NT2/D1 (cell line): ENCODE results near the gene TBC1D21.

Source experiments
- DNase-seq: peaks from one replicate; pipeline ENCODE4 v3.0.0-alpha.2; 2011; ENCODE audit warnings: low read depth, low spot score
- H3K27me3 ChIP-seq: 2 replicates; pipeline ENCODE4 v1.6.0; 2011; ENCODE audit warnings: mild to moderate bottlenecking; ENCODE audit not compliant: insufficient read length, insufficient read depth
- H3K36me3 ChIP-seq: 2 replicates; pipeline ENCODE4 v1.6.1; 2011; ENCODE audit warnings: mild to moderate bottlenecking, low read length, mixed read lengths; ENCODE audit not compliant: insufficient read depth, insufficient read length
- H3K4me1 ChIP-seq: 2 replicates; pipeline ENCODE4 v1.5.1; 2011; ENCODE audit not compliant: insufficient read depth, insufficient read length
- H3K4me3 ChIP-seq: 2 replicates; pipeline ENCODE4 v1.5.1; 2011; ENCODE audit warnings: low read depth; ENCODE audit not compliant: insufficient read length
- H3K9ac ChIP-seq: 2 replicates; pipeline ENCODE4 v1.6.0; 2011; ENCODE audit warnings: low read depth; ENCODE audit not compliant: insufficient read length
- H3K9me3 ChIP-seq: 2 replicates; pipeline ENCODE4 v1.5.1; 2011; ENCODE audit warnings: mild to moderate bottlenecking, low read length; ENCODE audit not compliant: insufficient read depth
- SUZ12 ChIP-seq: IDR thresholded peaks from 2 replicates; pipeline ENCODE4 v1.6.1; 2011; ENCODE audit not compliant: insufficient read length, insufficient read depth; ENCODE audit errors: extremely low read depth
- YY1 ChIP-seq: IDR thresholded peaks from 2 replicates; pipeline ENCODE4 v1.6.1; 2011; ENCODE audit not compliant: insufficient read length, insufficient read depth
- ZNF274 ChIP-seq: IDR thresholded peaks from 2 replicates; pipeline ENCODE4 v1.6.1; 2011; ENCODE audit warnings: mild to moderate bottlenecking, low read depth, low read length

Gene TBC1D21

GRCh38 chr15:73873456-73873855, at the start of gene TBC1D21:
Gene TBC1D21 (plus strand): TSS chr15:73873564. CDS start chr15:73873710, 146 bp downstream.
- H3K36me3 ChIP-seq, result no peaks in the 10 kb centered on the region
- H3K27me3 ChIP-seq, result no peaks in the 10 kb centered on the region
- H3K4me1 ChIP-seq, result no peaks in the 10 kb centered on the region
- TF ChIP-seq YY1, result no peak
- TF ChIP-seq SUZ12, result no peak
- TF ChIP-seq ZNF274, result no peak
- no peak within 1 kb of the TSS for H3K4me3 ChIP-seq
- no peak for DNase-seq
- H3K9me3 ChIP-seq, result no peaks in the 10 kb centered on the region
- no peak within 1 kb of the TSS for H3K9ac ChIP-seq

- H3K4me1 ChIP-seq, result no peaks in the 10 kb centered on the region
- peaks cover 2% of the 10 kb centered on the region for H3K27me3 ChIP-seq
- TF ChIP-seq ZNF274 (no peak), SUZ12 (no peak), YY1 (no peak)
These were observed 46.6 kb upstream of the TBC1D21 start for GRCh38 chr15:73826711-73827251.

GRCh38 chr15:73829523-73829922, 43.8 kb upstream of the TBC1D21 start:
- no peaks in the 10 kb centered on the region for H3K9me3 ChIP-seq
- no peaks in the 10 kb centered on the region for H3K4me1 ChIP-seq
- TF ChIP-seq ZNF274 (no peak), SUZ12 (no peak), YY1 (no peak)
- H3K36me3 ChIP-seq, result no peaks in the 10 kb centered on the region
- H3K9ac ChIP-seq, result no peak overlapping the region
- peaks cover 2% of the 10 kb centered on the region for H3K27me3 ChIP-seq
- H3K4me3 ChIP-seq, result no peak overlapping the region
- no peak for DNase-seq

More at GRCh38 chr15:73826711-73827251, 46.6 kb upstream of the TBC1D21 start:
- no peak for DNase-seq
- no peak overlapping the region for H3K9ac ChIP-seq
- no peaks in the 10 kb centered on the region for H3K9me3 ChIP-seq
- no peaks in the 10 kb centered on the region for H3K36me3 ChIP-seq
- H3K4me3 ChIP-seq, result no peak overlapping the region

GRCh38 chr15:73832657-73833056, 40.7 kb upstream of the TBC1D21 start:
- no peaks in the 10 kb centered on the region for H3K36me3 ChIP-seq
- peaks cover 2% of the 10 kb centered on the region for H3K27me3 ChIP-seq
- no peak overlapping the region for H3K4me3 ChIP-seq
- no peak for DNase-seq
- no peaks in the 10 kb centered on the region for H3K9me3 ChIP-seq
- H3K4me1 ChIP-seq, result no peaks in the 10 kb centered on the region
- no peak for TF ChIP-seq SUZ12
- no peak for TF ChIP-seq ZNF274
- no peak overlapping the region for H3K9ac ChIP-seq

GRCh38 chr15:73836845-73837244, 36.5 kb upstream of the TBC1D21 start:
- no peak overlapping the region for H3K9ac ChIP-seq

GRCh38 chr15:73838831-73839426, 34.4 kb upstream of the TBC1D21 start:
- Histone ChIP-seq H3K9me3 (no peaks in the 10 kb centered on the region; the same call in 1 of the 2 replicates), H3K9ac (no peak overlapping the region), H3K27me3 (peaks cover 2% of the 10 kb centered on the region), H3K4me1 (no peaks in the 10 kb centered on the region), H3K36me3 (no peaks in the 10 kb centered on the region), H3K4me3 (no peak overlapping the region)
- no peak for DNase-seq
- TF ChIP-seq SUZ12 (no peak), YY1 (no peak), ZNF274 (no peak)

More at GRCh38 chr15:73836845-73837244, 36.5 kb upstream of the TBC1D21 start:
- TF ChIP-seq SUZ12 (no peak), ZNF274 (no peak), YY1 (no peak)
- Histone ChIP-seq H3K27me3 (peaks cover 2% of the 10 kb centered on the region), H3K9me3 (no peaks in the 10 kb centered on the region), H3K4me1 (no peaks in the 10 kb centered on the region), H3K4me3 (no peak overlapping the region), H3K36me3 (no peaks in the 10 kb centered on the region)
- no peak for DNase-seq

- DNase-seq, result no peak
- Histone ChIP-seq H3K27me3 (peaks cover 2% of the 10 kb centered on the region), H3K9ac (no peak overlapping the region), H3K9me3 (no peaks in the 10 kb centered on the region; the same call in 1 of the 2 replicates), H3K36me3 (no peaks in the 10 kb centered on the region), H3K4me1 (peaks cover 3% of the 10 kb centered on the region), H3K4me3 (no peak overlapping the region)
- TF ChIP-seq SUZ12 (no peak), ZNF274 (no peak), YY1 (no peak)
These were observed 33.5 kb upstream of the TBC1D21 start for GRCh38 chr15:73839699-73840377.
